HL-60/S4 (cell line): ENCODE results near the gene RYK.

Experiments
- in situ Hi-C: fragments of 300-500 bp; cut with MboI; formaldehyde crosslinking; loops from 2 replicates; pipeline ENCODE4 v1.14.3; 2022; ENCODE audit warnings: low sequenced_read_pairs

RYK gene

DNA sequence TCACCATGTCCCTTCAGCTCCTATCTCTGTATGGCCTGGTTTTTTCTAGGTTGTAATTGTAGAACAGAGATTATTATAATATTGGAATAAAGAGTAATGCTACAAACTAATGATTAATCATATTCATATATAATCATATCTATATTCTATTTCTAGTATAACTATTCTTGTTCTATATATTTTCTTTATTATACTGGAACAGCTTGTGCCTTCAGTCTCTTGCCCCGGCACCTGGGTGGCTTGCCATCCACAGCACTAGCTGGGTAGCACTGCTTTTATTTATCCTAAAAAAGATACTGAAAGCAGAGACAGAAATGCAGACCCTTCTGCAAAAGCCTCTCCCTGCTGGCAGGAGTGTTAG, 25.9 kb downstream of the RYK start:
- in situ Hi-C loops = loop anchor here (25.0 kb wide), 1 partner anchor 238 kb away; no protein-coding TSS in a partner anchor

- in situ Hi-C loops = loop anchor here (25.0 kb wide), 1 partner anchor 239 kb away; no protein-coding TSS in a partner anchor
Observed at GRCh38 chr3:134222835-134223234, 27.8 kb downstream of the RYK start.

DNA sequence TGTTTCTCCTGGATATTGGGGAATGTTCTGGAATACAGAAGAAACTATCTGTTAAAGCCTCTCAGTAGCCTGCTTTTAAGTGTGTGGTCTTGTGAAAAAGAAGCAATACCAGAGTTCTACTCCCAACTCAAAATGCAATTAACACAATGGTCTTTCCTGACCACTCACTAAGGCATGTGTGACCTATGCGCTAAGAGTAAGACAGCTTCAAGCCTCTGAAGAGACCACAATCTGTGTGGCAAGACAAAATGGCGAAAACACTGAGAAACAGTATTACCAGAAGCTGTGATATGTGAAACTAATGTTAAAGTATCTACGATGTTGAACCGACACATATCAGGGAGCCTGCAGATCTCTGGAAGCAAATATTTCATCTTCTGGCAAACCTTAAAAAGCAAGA, 33.8 kb downstream of the RYK start:
- in situ Hi-C loops = loop anchor here (10.0 to 25.0 kb wide), 3 partner anchors 88 to 282 kb away; no protein-coding TSS in a partner anchor

DNA sequence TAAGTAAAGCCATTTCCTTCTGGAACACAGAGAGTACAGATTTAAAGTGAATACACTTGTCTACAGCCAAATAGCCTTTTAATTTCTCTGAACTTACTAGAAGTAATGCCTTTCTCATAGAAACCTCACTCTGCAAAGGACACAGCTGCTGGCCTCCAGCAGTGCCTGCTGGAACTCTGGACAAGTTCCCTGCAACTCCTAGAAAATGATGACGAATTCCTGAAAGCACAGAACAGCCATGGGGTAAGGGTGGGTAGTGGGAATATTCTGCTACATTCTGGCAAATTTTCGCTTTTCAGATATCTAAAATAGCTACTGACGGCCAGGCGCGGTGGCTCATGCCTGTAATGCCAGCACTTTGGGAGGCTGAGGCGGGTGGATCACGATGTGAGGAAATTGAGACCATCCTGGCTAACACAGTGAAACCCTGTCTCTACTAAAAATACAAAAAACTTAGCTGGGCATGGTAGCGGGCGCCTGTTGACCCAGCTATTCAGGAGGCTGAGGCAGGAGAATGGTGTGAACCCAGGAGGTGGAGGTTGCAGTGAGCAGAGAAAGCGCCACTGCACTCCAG, 34.4 kb downstream of the RYK start:
- in situ Hi-C loops = loop anchor here (10.0 to 25.0 kb wide), 3 partner anchors 89 to 281 kb away; no protein-coding TSS in a partner anchor

DNA sequence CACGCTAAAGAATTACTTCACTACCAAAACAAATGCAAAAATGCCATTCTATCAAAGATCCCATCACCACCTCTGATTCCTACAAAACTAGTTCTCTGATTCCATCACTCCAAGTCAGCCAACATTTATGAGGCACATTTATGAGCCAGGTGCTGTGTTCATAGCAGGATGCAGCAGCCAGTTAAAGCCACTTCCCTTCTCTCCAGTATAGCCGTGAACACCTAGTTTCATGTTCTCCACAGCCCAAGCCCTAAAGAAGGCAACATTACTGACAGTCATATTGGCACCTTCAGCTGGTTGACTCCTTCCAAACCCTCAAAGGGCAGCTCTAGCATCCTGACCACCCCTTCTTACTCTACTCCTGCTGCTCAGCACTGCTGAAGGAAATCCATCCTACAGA, 36.4 kb downstream of the RYK start:
- in situ Hi-C loops = loop anchor here (10.0 to 25.0 kb wide), 3 partner anchors 91 to 279 kb away; no protein-coding TSS in a partner anchor

DNA sequence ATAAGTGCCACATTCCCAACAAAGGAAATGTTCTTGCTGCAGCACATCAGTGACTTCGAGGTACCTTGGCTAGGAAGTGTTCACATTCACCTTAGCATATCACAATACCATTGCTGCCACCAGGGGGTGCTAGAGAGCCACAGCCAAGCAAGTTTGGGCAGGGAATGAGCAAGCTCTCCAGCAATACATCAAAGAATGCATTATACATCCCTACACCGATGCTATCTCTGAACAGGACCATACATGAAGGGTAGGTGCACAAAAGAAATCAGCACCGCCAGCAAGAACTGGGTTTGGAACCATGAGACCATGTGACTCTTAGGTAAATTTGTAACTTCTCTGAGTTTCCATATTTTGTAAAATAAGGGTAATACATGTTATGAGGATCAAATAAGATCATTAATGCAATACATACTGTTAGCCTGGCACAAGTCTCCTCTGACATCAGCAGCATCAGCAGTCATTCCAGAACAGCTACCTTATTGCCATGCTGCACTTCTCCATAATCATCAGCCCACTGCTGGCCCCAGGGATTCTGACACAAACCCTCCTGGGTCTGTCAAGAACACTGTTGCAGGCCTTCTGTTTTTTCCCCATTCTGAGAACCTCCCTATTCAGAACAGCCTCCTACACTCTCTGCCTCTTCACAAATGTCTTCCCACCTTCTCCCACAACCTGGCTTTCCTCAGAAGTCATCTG, 37.5 kb downstream of the RYK start:
- in situ Hi-C loops = loop anchor here (10.0 to 25.0 kb wide), 3 partner anchors 92 to 278 kb away; no protein-coding TSS in a partner anchor

DNA sequence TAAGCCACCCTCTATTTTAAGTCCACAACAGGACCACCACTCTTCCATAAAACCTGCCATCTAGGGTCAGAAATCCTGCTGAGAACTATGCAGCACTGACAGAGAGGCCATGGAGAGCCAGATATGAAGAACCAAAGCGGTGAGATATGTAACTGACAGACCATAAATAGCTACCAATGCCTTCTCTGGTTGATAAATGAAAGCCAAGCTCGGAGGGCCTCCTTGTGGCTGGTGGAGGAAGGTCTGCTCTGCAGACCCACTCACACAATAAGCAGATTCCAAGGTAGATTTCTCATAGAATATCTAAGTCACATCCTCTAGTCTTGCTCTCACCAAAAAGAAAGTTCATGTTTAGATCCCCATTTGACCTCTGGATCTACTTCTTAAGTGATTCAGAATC, 38.9 kb downstream of the RYK start:
- in situ Hi-C loops = loop anchor here (10.0 to 25.0 kb wide), 3 partner anchors 93 to 277 kb away; no protein-coding TSS in a partner anchor

- in situ Hi-C loops = loop anchor here (25.0 kb wide), 1 partner anchor 257 kb away; no protein-coding TSS in a partner anchor
Observed at GRCh38 chr3:134205451-134205850, 45.2 kb downstream of the RYK start.

- in situ Hi-C loops = loop anchor here (25.0 kb wide), 1 partner anchor 261 kb away; no protein-coding TSS in a partner anchor
Observed at GRCh38 chr3:134201201-134202130, 49.2 kb downstream of the RYK start.

- in situ Hi-C loops = loop anchor here (25.0 kb wide), 1 partner anchor 262 kb away; no protein-coding TSS in a partner anchor
Observed at GRCh38 chr3:134199880-134200279, 50.8 kb downstream of the RYK start.

DNA sequence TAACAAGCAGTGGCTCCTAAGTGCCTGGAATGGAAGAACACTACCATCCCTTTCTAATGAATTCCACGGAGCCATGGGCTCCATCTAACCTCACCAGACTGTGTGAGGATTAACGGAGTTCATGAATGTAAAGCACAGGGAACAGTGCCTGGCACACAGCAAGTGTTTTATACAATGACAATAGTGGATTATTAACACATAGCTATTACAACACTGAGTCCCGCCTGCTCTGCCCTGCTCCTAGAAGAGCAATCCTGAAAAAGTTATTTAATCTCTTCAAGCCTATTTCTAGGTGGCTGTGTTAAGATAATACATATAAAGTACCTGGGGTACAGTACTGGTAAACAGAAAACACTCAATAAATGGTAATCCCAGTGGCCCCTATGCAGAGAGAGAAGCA, 51.4 kb downstream of the RYK start:
- in situ Hi-C loops = no loop called here

GRCh38 chr3:134198414-134198813, 52.2 kb downstream of the RYK start:
- in situ Hi-C loops = no loop called here

GRCh38 chr3:134197681-134198261, 52.9 kb downstream of the RYK start:
- in situ Hi-C loops = no loop called here

DNA sequence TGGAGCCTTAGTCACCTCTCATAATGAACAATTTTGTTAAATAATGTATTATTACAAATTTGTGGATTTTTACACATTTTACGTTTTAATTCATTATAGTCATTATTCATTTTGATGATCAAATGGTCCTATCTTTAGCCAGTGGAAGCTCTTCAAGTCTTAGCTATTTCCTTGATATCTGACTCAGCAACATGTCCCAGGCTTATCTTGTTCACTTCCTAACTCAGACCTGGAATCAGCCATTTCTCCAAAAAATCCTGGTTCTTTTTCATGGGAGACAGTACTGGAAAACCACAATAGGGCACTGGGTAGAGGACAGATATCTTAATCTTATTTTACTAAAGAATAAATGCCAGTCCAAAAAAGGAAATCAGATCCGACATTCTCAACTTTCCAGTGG, 56.4 kb downstream of the RYK start:
- in situ Hi-C loops = no loop called here

GRCh38 chr3:134190250-134190649, 60.4 kb downstream of the RYK start:
- in situ Hi-C loops = no loop called here

DNA sequence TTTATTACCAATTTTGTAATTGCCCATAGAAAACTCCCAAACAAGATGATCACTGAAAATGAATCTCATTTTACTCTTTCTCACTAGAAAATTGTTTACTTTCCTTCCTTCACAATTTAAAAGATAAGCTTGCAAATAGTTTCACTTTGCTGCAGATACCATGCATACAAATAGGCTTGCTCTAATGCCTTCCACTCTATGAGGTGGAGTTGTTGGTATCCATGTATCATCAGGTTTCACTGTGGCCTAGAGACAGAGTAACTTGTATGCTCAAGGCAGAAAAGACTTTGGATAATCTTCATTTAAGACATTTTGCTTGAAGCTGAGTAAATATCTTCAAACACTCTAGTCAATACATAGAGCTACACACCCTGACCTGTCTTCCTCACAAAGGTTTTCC, 60.8 kb downstream of the RYK start:
- in situ Hi-C loops = no loop called here

GRCh38 chr3:134186391-134186790, 64.3 kb downstream of the RYK start:
- in situ Hi-C loops = no loop called here

- in situ Hi-C loops = no loop called here
Observed at GRCh38 chr3:134180761-134181160, 69.9 kb downstream of the RYK start.

DNA sequence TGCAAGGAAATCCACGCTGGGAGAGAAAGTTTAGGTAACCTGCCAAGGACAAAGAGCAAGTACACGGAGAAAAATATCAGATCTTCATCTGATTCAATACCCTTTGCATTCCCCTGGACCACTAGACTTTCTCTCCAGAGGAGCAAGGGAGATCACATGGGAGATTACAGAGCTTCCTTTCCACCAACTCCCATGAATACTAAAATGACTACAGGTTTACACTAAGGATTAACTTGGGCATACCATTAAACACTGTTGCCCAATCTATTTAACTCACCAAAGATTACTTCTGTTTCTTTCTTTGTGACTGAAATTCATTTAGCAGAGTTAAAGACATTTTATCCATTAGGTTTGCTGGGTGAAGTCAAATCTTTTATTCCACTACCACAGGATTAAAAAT, 71.2 kb downstream of the RYK start:
- in situ Hi-C loops = no loop called here

GRCh38 chr3:134163096-134163495, 87.6 kb downstream of the RYK start:
- in situ Hi-C loops = no loop called here
